GM18861 (cell line): ENCODE data around the gene MRPL12.
"Not testable (repeated sequence)": the region's sequence is repeated elsewhere in the genome, so short reads cannot be mapped to it uniquely, and the experiment has no call there.

Source experiments
- ATAC-seq: cut with Tn5 transposase; IDR thresholded peaks from one replicate; pipeline ENCODE4 v1.9.1; 2021; ENCODE audit not compliant: unreplicated experiment

The MRPL12 gene

GRCh38 chr17:81702934-81703746, at the start of gene MRPL12:
TSS of gene MRPL12 (plus strand) at chr17:81703367. CDS start at chr17:81703502, 135 bp downstream.
- ATAC-seq = peak; percentile 75

GRCh38 chr17:81655378-81656117, 47.6 kb upstream of the MRPL12 start:
- ATAC-seq = no peak

- no peak for ATAC-seq
Measured at GRCh38 chr17:81656118-81656743, 46.9 kb upstream of the MRPL12 start, which contains the start of gene PDE6G. TSS of gene PDE6G (minus strand) at chr17:81656542. CDS start at chr17:81653305, 3,237 bp downstream.

- no peak for ATAC-seq
Measured at GRCh38 chr17:81656835-81657234, 46.3 kb upstream of the MRPL12 start.

GRCh38 chr17:81659038-81659437, 44.1 kb upstream of the MRPL12 start:
- ATAC-seq = no peak

- ATAC-seq = no peak
Measured at GRCh38 chr17:81660441-81660840, 42.7 kb upstream of the MRPL12 start.

GRCh38 chr17:81662002-81662401, 41.2 kb upstream of the MRPL12 start:
- no peak for ATAC-seq

GRCh38 chr17:81664051-81664470, 39.1 kb upstream of the MRPL12 start:
- ATAC-seq = no peak

GRCh38 chr17:81665205-81666091, 37.7 kb upstream of the MRPL12 start:
- no peak for ATAC-seq

- no peak for ATAC-seq
Measured at GRCh38 chr17:81666092-81666341, 37.1 kb upstream of the MRPL12 start.

GRCh38 chr17:81666342-81667191, 36.6 kb upstream of the MRPL12 start, which contains the start of the genes CCDC137 and OXLD1:
TSS of gene CCDC137 (plus strand) at chr17:81666737. CDS start at chr17:81666767, 30 bp downstream.
TSS of gene OXLD1 (minus strand) at chr17:81666605. CDS start at chr17:81666577, 28 bp downstream.
- peak; percentile 85 for ATAC-seq

GRCh38 chr17:81667754-81668153, 35.4 kb upstream of the MRPL12 start:
- no peak for ATAC-seq

- ATAC-seq = no peak
Measured at GRCh38 chr17:81672504-81672903, 30.7 kb upstream of the MRPL12 start.

GRCh38 chr17:81672954-81673353, 30.2 kb upstream of the MRPL12 start:
- no peak for ATAC-seq

- no peak for ATAC-seq
Measured at GRCh38 chr17:81673561-81674258, 29.5 kb upstream of the MRPL12 start.

- not testable (repeated sequence) for ATAC-seq
Measured at GRCh38 chr17:81675515-81676221, 27.5 kb upstream of the MRPL12 start.

GRCh38 chr17:81676906-81677305, 26.3 kb upstream of the MRPL12 start:
- ATAC-seq = no peak

- no peak for ATAC-seq
Measured at GRCh38 chr17:81680150-81680549, 23.0 kb upstream of the MRPL12 start.
